Activated CD8-positive, alpha-beta T cell treated with anti-CD3 and anti-CD28 coated beads, Interleukin-2, amount 10 ng/mL, durations not matched to agents 7 days and 5 days (primary cell): Measurements from ENCODE around the gene MS4A3. TPM values are rescaled to one million over a fixed set of nuclear protein-coding genes. Genes with fewer than 3 reads are reported as not detected.
"Not testable (repeated sequence)": the region's sequence is repeated elsewhere in the genome, so short reads cannot be mapped to it uniquely, and the experiment has no call there.

ENCODE experiments used
- ATAC-seq: fragments of 150-1000 bp; cut with Tn5 transposase; one replicate; pipeline ENCODE4 v1.10.0; 2021; ENCODE audit warnings: moderate library complexity
- CTCF ChIA-PET: fragments of 350-600 bp; sonication (Branson Sonifier 250); formaldehyde crosslinking; loops from one replicate; lab custom pipeline; 2021; ENCODE audit warnings: antibody characterized with exemption; lab: Charles Lee
- POLR2A ChIA-PET: fragments of 350-600 bp; sonication (Branson Sonifier 250); formaldehyde crosslinking; loops from one replicate; lab custom pipeline; 2021; ENCODE audit warnings: antibody characterized with exemption; lab: Charles Lee
- DNase-seq: peaks from one replicate; pipeline ENCODE4 v3.0.0-alpha.2; 2020
- H3K27ac Mint-ChIP-seq: one replicate; pipeline ENCODE4 v1.8.0; 2021; ENCODE audit warnings: mild to moderate bottlenecking, mixed read lengths
- H3K27me3 Mint-ChIP-seq: one replicate; pipeline ENCODE4 v1.8.0; 2021; ENCODE audit warnings: low read depth, mixed read lengths
- H3K36me3 Mint-ChIP-seq: one replicate; pipeline ENCODE4 v1.8.0; 2021; ENCODE audit warnings: low read depth, mixed read lengths
- H3K4me1 Mint-ChIP-seq: one replicate; pipeline ENCODE4 v1.8.0; 2021; ENCODE audit warnings: low read depth, mixed read lengths
- H3K4me3 Mint-ChIP-seq: one replicate; pipeline ENCODE4 v1.8.0; 2021; ENCODE audit warnings: mild to moderate bottlenecking, mixed read lengths
- H3K9me3 Mint-ChIP-seq: one replicate; pipeline ENCODE4 v1.8.0; 2022; ENCODE audit warnings: mixed read lengths; ENCODE audit not compliant: insufficient read depth
- total RNA-seq, 2 experiments: library from RNA; stranded (reverse); gene quantifications; one replicate each; pipeline ENCODE4 v1.2.3, GENCODE V29; 2021

Gene MS4A3
- total RNA-seq, 2 experiments from 2014 or later, result not detected

DNA sequence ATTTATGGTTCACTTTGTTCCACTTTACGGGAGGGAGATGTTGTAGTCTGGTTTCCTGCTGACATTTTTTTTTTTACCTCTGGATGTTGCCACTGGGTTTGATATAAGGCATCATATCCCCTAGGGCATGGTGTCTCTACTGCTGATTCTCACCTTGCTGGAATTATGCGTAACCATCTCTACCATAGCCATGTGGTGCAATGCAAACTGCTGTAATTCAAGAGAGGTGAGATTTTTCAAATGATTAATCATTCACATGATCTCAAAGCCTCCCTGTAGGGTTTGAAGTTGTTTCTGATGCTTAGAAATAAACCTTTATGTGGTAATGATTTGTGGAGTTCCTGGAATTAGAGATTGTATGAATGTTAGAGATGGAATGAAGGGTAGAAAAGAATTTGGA lies 13.0 kb downstream of the MS4A3 start:
- Mint-ChIP-seq H3K36me3 (no peaks in the 10 kb centered on the region), H3K9me3 (no peaks in the 10 kb centered on the region), H3K27me3 (no peaks in the 10 kb centered on the region), H3K4me1 (no peaks in the 10 kb centered on the region), H3K4me3 (no peak overlapping the region), H3K27ac (no peak overlapping the region)
- ATAC-seq (no peak), DNase-seq (no peak)
- POLR2A ChIA-PET, result no interaction called here
- CTCF ChIA-PET, result no interaction called here

DNA sequence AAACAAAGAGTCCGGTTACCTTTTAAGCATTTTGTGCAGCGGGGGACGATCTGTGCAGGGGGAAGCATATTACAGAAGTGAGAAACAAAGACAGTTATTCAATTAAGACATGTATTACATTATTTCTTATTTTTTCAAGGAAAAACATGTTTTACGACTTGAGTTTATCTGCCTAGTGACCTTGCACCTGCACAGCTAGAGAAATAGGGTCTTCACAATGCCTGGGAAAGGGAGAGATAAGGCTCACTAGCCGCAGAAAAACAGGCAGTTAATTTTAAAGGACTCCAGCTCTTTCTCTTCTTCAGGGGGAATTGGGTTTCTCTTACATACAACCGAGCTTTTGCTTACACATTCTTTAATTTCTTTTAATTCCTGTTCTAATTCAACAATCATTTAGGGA lies 15.2 kb downstream of the MS4A3 start:
- ATAC-seq, POLR2A ChIA-PET, H3K4me3 Mint-ChIP-seq, H3K36me3 Mint-ChIP-seq, H3K27ac Mint-ChIP-seq, H3K4me1 Mint-ChIP-seq, CTCF ChIA-PET, DNase-seq, H3K27me3 Mint-ChIP-seq, H3K9me3 Mint-ChIP-seq: not testable (repeated sequence)

DNA sequence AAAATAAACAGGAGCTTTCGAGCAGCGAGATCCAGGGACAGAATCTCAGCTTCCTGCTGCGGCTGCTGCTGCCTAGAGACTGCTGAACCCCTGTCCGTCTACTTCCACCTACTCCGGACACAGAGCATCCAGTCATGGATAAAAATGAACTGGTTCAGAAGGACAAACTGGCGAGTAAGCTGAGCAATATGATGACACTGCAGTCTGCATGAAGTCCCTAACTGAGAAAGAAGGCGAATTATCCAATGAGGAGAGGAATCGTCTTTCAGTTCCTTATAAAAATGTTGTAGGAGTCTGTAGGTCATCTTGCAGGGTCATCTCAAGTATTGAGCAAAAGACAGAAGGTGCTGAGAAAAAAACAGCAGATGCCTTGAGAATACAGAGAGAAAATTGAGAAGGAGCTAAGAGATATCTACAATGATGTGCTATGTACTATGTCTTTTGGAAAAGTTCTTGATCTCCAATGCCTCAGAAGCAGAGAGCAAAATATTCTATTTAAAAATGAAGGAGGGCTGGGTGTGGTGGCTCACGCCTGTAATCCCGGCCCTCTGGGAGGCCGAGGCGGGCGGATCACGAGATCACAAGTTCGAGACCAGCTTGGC lies 20.9 kb downstream of the MS4A3 start:
- no peak for ATAC-seq

DNA sequence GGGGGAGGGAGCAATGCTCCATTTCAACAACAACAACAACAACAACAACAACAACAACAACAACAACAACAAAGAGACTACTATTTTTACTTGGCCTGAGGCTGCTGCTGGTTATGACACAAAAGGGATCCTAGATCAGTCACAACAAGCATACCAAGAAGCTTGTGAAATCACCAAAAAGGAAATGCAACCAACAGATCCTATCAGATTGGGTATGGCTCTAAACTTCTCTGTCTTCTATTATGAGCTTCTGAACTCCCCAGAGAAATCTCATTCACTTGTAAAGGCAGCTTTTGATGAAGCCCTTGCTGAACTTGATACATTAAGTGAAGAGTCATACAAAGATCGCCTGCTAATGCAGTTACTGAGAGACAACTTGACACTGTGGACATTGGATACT lies 21.5 kb downstream of the MS4A3 start:
- ATAC-seq, result no peak
- CTCF ChIA-PET, result no interaction called here

More for the DNA sequence above, 20.9 kb downstream of the MS4A3 start:
- Mint-ChIP-seq H3K9me3 (no peaks in the 10 kb centered on the region), H3K4me1 (no peaks in the 10 kb centered on the region), H3K27me3 (no peaks in the 10 kb centered on the region), H3K27ac (no peak overlapping the region), H3K4me3 (no peak overlapping the region), H3K36me3 (no peaks in the 10 kb centered on the region)
- ChIA-PET CTCF (interaction anchor here (1.0 kb wide), 1 partner anchor 21 kb away, joined by 3 read pairs; no protein-coding TSS in a partner anchor), POLR2A (no interaction called here)
- DNase-seq, result no peak

DNA sequence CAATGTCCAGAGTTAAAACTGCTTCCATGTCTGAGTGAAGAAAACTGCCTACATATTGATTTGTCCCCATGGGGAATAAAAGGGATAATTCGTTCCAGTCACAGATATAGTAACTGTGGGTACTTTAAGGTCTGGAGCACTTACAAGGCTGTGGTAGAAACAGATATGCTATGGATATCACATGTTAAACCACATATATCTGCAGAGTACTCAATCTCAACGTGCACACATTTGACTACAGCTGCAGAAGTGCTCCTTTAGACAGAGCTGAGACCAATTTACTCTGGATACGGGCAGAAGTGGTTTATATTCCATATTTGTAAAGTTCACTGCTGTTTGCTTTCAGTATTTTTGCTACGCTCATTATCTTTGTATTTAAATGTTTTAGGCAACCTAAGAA lies 22.3 kb downstream of the MS4A3 start:
- Mint-ChIP-seq H3K36me3 (no peaks in the 10 kb centered on the region), H3K9me3 (no peaks in the 10 kb centered on the region), H3K27me3 (no peaks in the 10 kb centered on the region), H3K27ac (no peak overlapping the region), H3K4me3 (no peak overlapping the region), H3K4me1 (no peaks in the 10 kb centered on the region)
- CTCF ChIA-PET, result no interaction called here
- POLR2A ChIA-PET, result no interaction called here
- DNase-seq (no peak), ATAC-seq (no peak)

More for the DNA sequence above, 21.5 kb downstream of the MS4A3 start:
- POLR2A ChIA-PET, result no interaction called here
- Mint-ChIP-seq H3K27ac (no peak overlapping the region), H3K4me3 (no peak overlapping the region), H3K27me3 (no peaks in the 10 kb centered on the region), H3K4me1 (no peaks in the 10 kb centered on the region), H3K36me3 (no peaks in the 10 kb centered on the region), H3K9me3 (no peaks in the 10 kb centered on the region)
- DNase-seq, result no peak

DNA sequence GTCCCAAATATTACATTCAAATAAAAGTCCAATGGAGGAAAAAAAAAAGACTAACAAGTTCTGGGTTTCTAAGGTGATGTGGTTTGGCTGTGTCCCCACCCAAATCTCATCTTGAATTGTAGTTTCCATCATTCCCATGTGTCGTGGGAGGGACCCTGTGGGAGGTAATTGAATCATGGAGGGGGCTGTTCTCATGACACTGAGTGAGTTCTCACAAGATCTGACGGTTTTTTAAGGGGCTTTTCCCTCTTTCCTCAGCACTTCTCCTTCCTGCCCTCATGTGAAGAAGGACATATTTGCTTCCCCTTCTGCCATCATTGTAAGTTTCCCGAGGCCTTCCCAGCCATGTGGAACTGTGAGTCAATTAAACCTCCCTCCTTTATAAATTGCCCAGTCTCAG lies 24.1 kb downstream of the MS4A3 start:
- H3K27me3 Mint-ChIP-seq, result peaks cover 2% of the 10 kb centered on the region
- H3K9me3 Mint-ChIP-seq, result no peaks in the 10 kb centered on the region
- H3K27ac Mint-ChIP-seq, result no peak overlapping the region
- ChIA-PET POLR2A (no interaction called here), CTCF (no interaction called here)
- DNase-seq (no peak), ATAC-seq (no peak)
- H3K4me3 Mint-ChIP-seq, result no peak overlapping the region
- H3K4me1 Mint-ChIP-seq, result no peaks in the 10 kb centered on the region
- H3K36me3 Mint-ChIP-seq, result no peaks in the 10 kb centered on the region

DNA sequence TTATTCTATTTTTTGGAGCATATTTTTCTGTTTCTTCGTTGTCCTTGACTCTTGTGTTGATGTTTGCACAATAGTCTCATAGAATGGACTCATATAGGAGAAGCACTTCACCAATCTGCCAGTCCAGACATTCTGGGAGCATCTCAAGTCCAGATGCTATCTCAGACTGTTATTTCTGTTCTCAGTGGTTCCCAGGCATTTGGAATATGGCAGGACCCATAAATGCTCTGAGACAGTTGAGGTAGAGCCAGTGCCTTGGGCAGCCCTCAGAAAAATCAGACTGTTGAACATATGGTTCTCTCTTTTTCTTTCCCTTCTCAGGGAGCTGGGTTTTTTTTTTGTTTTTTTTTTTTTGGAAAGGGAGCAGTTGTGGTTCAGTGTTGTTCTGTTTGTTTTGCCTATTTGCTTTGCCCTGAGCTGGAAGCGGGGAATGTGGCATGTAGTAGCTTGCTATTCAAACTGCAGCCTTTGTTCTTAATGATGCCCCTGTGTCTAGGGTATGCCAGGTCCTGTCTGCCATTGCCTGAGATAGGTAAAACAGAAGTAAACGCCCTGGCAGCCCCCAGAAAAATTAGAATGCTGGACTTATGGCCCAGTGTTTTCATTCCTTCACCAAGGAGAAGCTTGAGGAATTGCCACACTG lies 28.3 kb downstream of the MS4A3 start:
- Mint-ChIP-seq H3K4me3 (no peak overlapping the region), H3K4me1 (no peaks in the 10 kb centered on the region), H3K36me3 (no peaks in the 10 kb centered on the region), H3K27me3 (peaks cover 7% of the 10 kb centered on the region), H3K9me3 (no peaks in the 10 kb centered on the region), H3K27ac (no peak overlapping the region)
- no peak for ATAC-seq
- ChIA-PET POLR2A (interaction anchor here (0.6 kb wide), 1 partner anchor 1242 kb away, joined by 6 read pairs; no protein-coding TSS in a partner anchor), CTCF (no interaction called here)
- no peak for DNase-seq

DNA sequence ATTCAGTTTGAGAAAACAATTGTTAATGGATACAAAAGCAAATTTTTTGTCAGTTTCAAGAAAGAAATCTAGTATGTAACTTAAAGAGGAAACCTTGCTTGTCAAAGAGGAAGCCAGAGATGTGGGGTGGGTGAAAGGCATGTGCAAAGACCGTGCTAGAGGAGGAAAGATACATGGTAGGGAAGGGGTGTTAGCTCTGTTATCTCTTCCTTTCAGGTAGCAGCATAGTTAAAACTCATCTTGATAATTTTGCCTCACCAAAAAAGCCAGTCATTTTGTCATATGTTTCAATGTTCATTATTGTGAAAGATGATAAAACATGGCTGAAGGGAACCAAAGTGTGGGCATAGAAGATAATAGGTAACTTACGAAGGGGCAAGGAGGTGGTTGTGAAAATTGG lies 29.4 kb downstream of the MS4A3 start:
- H3K4me1 Mint-ChIP-seq, result no peaks in the 10 kb centered on the region
- no peaks in the 10 kb centered on the region for H3K36me3 Mint-ChIP-seq
- no peak overlapping the region for H3K27ac Mint-ChIP-seq
- H3K27me3 Mint-ChIP-seq, result peaks cover 7% of the 10 kb centered on the region
- DNase-seq (no peak), ATAC-seq (no peak)
- H3K4me3 Mint-ChIP-seq, result no peak overlapping the region
- ChIA-PET CTCF (no interaction called here), POLR2A (no interaction called here)
- H3K9me3 Mint-ChIP-seq, result no peaks in the 10 kb centered on the region

DNA sequence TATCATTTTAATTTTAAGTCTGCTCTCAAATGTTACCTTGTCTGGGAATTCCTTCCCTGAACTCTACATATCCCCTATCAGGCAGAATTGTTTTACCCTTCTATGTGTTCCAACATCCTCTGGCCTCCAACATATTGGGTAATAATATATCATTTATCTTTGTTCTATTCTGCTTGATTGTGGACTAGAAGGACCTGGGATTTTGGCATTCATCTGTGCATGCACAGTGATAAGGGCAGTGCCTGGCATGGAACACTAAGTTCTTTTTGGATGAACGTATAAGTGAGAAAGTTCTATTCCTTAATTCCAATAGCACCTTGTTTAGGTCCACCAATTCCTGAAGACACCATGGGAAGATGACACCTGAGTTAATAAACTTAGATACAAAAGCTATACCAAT lies 30.8 kb downstream of the MS4A3 start:
- H3K4me1 Mint-ChIP-seq, result no peaks in the 10 kb centered on the region
- no peaks in the 10 kb centered on the region for H3K36me3 Mint-ChIP-seq
- H3K27me3 Mint-ChIP-seq, result peaks cover 7% of the 10 kb centered on the region
- H3K27ac Mint-ChIP-seq, result no peak overlapping the region
- ChIA-PET POLR2A (no interaction called here), CTCF (no interaction called here)
- ATAC-seq (no peak), DNase-seq (no peak)
- H3K9me3 Mint-ChIP-seq, result no peaks in the 10 kb centered on the region
- no peak overlapping the region for H3K4me3 Mint-ChIP-seq

DNA sequence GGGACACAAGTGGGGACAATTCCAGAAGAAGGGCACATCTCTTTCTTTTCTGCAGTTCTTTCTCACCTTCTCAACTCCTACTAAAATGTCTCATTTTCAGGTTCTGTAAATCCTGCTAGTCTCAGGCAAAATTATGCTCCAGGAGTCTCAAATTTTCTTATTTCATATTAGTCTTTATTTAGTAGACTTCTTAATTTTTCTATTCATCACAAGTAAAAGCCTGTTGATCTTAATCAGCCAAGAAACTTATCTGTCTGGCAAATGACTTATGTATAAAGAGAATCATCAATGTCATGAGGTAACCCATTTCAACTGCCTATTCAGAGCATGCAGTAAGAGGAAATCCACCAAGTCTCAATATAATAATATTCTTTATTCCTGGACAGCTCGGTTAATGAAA lies 31.9 kb downstream of the MS4A3 start, which contains the start of gene MS4A2:
Gene MS4A2 (plus strand): TSS at position 301 of the 400 bp plus-strand sequence. CDS start 102 bp downstream, outside the sequence.
- no peak within 1 kb of the TSS for H3K27ac Mint-ChIP-seq
- H3K9me3 Mint-ChIP-seq, result no peaks in the 10 kb centered on the region
- H3K36me3 Mint-ChIP-seq, result no peaks in the 10 kb centered on the region
- H3K27me3 Mint-ChIP-seq, result peaks cover 7% of the 10 kb centered on the region
- POLR2A ChIA-PET, result no interaction called here
- ATAC-seq (no peak), DNase-seq (no peak)
- H3K4me1 Mint-ChIP-seq, result no peaks in the 10 kb centered on the region
- H3K4me3 Mint-ChIP-seq, result no peak within 1 kb of the TSS
- CTCF ChIA-PET, result interaction anchor here (0.6 kb wide), 1 partner anchor 790 kb away, joined by 3 read pairs; no protein-coding TSS in a partner anchor

DNA sequence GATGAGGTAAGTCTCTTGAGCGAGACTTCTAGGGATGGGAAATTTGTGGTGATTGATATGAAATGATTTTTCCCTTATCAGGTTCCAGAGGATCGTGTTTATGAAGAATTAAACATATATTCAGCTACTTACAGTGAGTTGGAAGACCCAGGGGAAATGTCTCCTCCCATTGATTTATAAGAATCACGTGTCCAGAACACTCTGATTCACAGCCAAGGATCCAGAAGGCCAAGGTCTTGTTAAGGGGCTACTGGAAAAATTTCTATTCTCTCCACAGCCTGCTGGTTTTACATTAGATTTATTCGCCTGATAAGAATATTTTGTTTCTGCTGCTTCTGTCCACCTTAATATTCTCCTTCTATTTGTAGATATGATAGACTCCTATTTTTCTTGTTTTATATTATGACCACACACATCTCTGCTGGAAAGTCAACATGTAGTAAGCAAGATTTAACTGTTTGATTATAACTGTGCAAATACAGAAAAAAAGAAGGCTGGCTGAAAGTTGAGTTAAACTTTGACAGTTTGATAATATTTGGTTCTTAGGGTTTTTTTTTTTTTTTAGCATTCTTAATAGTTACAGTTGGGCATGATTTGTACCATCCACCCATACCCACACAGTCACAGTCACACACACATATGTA lies 39.1 kb downstream of the MS4A3 start:
- DNase-seq, result no peak
- ChIA-PET POLR2A (no interaction called here), CTCF (no interaction called here)
- no peaks in the 10 kb centered on the region for H3K4me1 Mint-ChIP-seq
- ATAC-seq, result no peak
- H3K27me3 Mint-ChIP-seq, result no peaks in the 10 kb centered on the region
- H3K9me3 Mint-ChIP-seq, result no peaks in the 10 kb centered on the region
- H3K4me3 Mint-ChIP-seq, result no peak overlapping the region
- H3K36me3 Mint-ChIP-seq, result no peaks in the 10 kb centered on the region
- H3K27ac Mint-ChIP-seq, result no peak overlapping the region

DNA sequence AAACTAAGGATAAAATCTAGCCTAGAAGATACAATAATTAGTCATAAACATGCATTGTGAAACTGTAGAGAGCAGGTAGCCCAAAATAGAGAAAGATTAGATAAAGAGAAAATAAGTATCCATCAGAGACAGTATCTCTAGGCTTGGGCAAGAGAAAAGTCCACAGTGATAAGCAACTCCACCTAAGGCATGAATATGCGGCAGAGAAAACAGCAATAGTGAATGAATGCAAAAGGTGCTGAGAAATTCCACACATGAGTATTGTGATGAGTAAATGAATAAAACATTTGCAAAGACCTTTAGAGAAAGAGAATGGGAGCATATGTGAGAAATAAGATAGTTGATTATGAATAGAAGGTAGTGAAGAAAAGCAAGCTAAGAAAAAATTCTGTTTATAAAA lies 40.7 kb downstream of the MS4A3 start:
- CTCF ChIA-PET, result no interaction called here
- no peak for ATAC-seq
- H3K4me1 Mint-ChIP-seq, result no peaks in the 10 kb centered on the region
- no peaks in the 10 kb centered on the region for H3K9me3 Mint-ChIP-seq
- no peaks in the 10 kb centered on the region for H3K27me3 Mint-ChIP-seq
- H3K27ac Mint-ChIP-seq, result no peak overlapping the region
- no peaks in the 10 kb centered on the region for H3K36me3 Mint-ChIP-seq
- DNase-seq, result no peak
- no peak overlapping the region for H3K4me3 Mint-ChIP-seq
- POLR2A ChIA-PET, result no interaction called here
